Stomach (tissue), 9 donors: ENCODE results near the gene NME7. TPM values are rescaled to one million over a fixed set of nuclear protein-coding genes. Genes with fewer than 3 reads are reported as not detected.
A peak's percentile ranks its signal among the peaks of the same experiment; 100 is the strongest.

ENCODE experiments used
- DNase-seq, 2 donors: peaks; one replicate each; pipeline versions ENCODE4 v3.0.0 to v3.0.0-alpha.2; 2013 to 2019
- H3K27ac ChIP-seq, 5 donors: fragments of 200-600 bp in 4 of 5; sonication (generic) in 4 of 5; one replicate each; pipeline ENCODE4 v1.5.1; 2013 to 2019; ENCODE audit warnings: mild to moderate bottlenecking in 1 of 5, moderate library complexity in 1 of 5
- H3K27me3 ChIP-seq, 3 donors: fragments of 200-600 bp; sonication (generic); one replicate each; pipeline ENCODE4 v1.5.1; 2017 to 2019; ENCODE audit warnings: mixed run types in 1 of 3
- H3K36me3 ChIP-seq, 4 donors: fragments of 200-600 bp; sonication (generic); 1 replicate in 3 of 4; 2 replicates in 1 of 4; pipeline ENCODE4 v1.5.1; 2016 to 2019
- H3K4me1 ChIP-seq, 4 donors: fragments of 200-600 bp; sonication (generic); one replicate each; pipeline ENCODE4 v1.5.1; 2016 to 2019
- H3K4me3 ChIP-seq, 4 donors: fragments of 200-600 bp; sonication (generic) in 3 of 4; one replicate each; pipeline ENCODE4 v1.5.1; 2016 to 2019; ENCODE audit warnings: mild to moderate bottlenecking in 1 of 4
- H3K9me3 ChIP-seq, 4 donors: fragments of 200-600 bp; sonication (generic); one replicate each; pipeline ENCODE4 v1.5.1; 2016 to 2019
- POLR2AphosphoS5 ChIP-seq, 3 donors: sonication (generic); formaldehyde crosslinking; IDR thresholded peaks; one replicate each; pipeline ENCODE4 v1.6.1; 2016; ENCODE audit warnings: antibody characterized with exemption in 3 of 3
- WGBS, 5 donors: extraction: QIAGEN DNeasy Blood & Tissue Kit in 3 of 5; methylation state at CpG; one replicate each; pipeline versions ENCODE4 v1.1.5 to v1.1.7; 2013 to 2018; 5-methylcytosine and 5-hydroxymethylcytosine counted together
- intact Hi-C: fragments of 100-400 bp; cut with DNase I; formaldehyde crosslinking; loops from one replicate; pipeline ENCODE4 v1.15.1; 2023; ENCODE audit warnings: low total_unique reads
- polyA plus RNA-seq, 3 donors: library from polyadenylated mRNA; stranded (reverse); fragments of 200-250 nt; gene quantifications; one replicate each; pipeline ENCODE4 v1.2.3, GENCODE V29; 2013
- total RNA-seq, 5 donors: library from RNA; depleted of rRNA; stranded (reverse); fragments of >200 nt; gene quantifications; one replicate each; pipeline versions ENCODE4 v1.1.0 to v1.2.3, GENCODE V29; 2014 to 2016
- TF ChIP-seq, protein P1 (sequence below), 7 experiments: fragments of 450-650 bp in 4 of 7; fragments of 200-600 bp in 3 of 7; sonication (generic) in 3 of 7; IDR thresholded peaks; one replicate each; pipeline ENCODE4 v1.5.1; 2016 to 2019; ENCODE audit warnings: antibody characterized with exemption in 7 of 7, control low read depth in 2 of 7, mild to moderate bottlenecking in 1 of 7
- donor health status: healthy with polysubstance abuse.
- donor health status: Bipolar disorder and iron deficiency.
- donor health status: healthy.

NME7 gene
- total and polyA plus RNA-seq, 8 donors, result 7.6 to 44.3 (median 8.2) TPM; not detected in 1

- peak in 1 of 3 donors; percentile 16 for TF ChIP-seq POLR2AphosphoS5 (IDR thresholded peaks at IDR 0.05)
- TF ChIP-seq, protein P1, sequence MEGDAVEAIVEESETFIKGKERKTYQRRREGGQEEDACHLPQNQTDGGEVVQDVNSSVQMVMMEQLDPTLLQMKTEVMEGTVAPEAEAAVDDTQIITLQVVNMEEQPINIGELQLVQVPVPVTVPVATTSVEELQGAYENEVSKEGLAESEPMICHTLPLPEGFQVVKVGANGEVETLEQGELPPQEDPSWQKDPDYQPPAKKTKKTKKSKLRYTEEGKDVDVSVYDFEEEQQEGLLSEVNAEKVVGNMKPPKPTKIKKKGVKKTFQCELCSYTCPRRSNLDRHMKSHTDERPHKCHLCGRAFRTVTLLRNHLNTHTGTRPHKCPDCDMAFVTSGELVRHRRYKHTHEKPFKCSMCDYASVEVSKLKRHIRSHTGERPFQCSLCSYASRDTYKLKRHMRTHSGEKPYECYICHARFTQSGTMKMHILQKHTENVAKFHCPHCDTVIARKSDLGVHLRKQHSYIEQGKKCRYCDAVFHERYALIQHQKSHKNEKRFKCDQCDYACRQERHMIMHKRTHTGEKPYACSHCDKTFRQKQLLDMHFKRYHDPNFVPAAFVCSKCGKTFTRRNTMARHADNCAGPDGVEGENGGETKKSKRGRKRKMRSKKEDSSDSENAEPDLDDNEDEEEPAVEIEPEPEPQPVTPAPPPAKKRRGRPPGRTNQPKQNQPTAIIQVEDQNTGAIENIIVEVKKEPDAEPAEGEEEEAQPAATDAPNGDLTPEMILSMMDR (IDR thresholded peaks at IDR 0.05), result no peak
- H3K27ac ChIP-seq, result peak overlapping the region; percentile 48 to 98 (median 94)
These were observed 246.3 kb downstream of the NME7 start for GRCh38 chr1:169121146-169121923.

DNA sequence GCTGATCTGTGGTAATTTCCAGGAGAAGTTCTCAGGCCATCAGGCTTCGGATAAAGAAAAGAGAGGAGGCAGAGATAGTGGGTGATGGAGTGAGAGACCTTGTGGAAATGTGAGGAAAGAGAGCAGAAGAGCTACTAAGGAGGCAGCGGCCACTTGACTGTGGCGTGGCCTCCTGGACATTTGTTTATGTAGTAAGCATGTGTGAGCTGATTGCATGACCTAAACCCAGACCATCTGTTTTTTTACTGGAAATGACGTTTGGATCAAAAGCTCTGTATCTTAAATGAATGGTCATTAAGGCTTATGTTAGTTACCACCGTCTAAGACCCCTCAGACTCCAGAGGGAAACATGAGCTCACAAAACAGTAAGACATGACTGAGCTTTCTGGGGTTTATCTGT lies 247.5 kb downstream of the NME7 start:
- Histone ChIP-seq H3K36me3 (peaks cover 22 to 79% (median 40%) of the 10 kb centered on the region in 4 donors), H3K27ac (peak overlapping the region; percentile 69 to 98 (median 94))
- intact Hi-C loops, result no loop called here

More at GRCh38 chr1:169121146-169121923, 246.3 kb downstream of the NME7 start:
- intact Hi-C loops, result no loop called here
- Histone ChIP-seq H3K4me1 (peaks cover 33 to 98% (median 62%) of the 10 kb centered on the region in 4 donors), H3K27me3 (no peaks in the 10 kb centered on the region), H3K36me3 (peaks cover 31 to 81% (median 50%) of the 10 kb centered on the region in 4 donors), H3K9me3 (no peaks in the 10 kb centered on the region), H3K4me3 (no peak overlapping the region)
- DNase-seq, result no peak
- 59 to 79% (median 63%) methylated on average over 6 of the region's 6 CpGs for WGBS, 5 donors

GRCh38 chr1:169119405-169119804 lies 248.2 kb downstream of the NME7 start:
- H3K4me1 ChIP-seq, result peaks cover 46 to 99% (median 74%) of the 10 kb centered on the region in 4 donors
- TF ChIP-seq, protein P1 (IDR thresholded peaks at IDR 0.05), result no peak
- peak in 1 of 3 donors; percentile 54 for TF ChIP-seq POLR2AphosphoS5 (IDR thresholded peaks at IDR 0.05)
- peaks cover 21 to 78% (median 37%) of the 10 kb centered on the region in 4 donors for H3K36me3 ChIP-seq
- no peak for DNase-seq
- no peaks in the 10 kb centered on the region for H3K27me3 ChIP-seq
- 36 to 63% (median 45%) methylated on average over 5 of the region's 5 CpGs for WGBS, 5 donors
- no peak overlapping the region for H3K4me3 ChIP-seq
- intact Hi-C loops, result no loop called here
- H3K9me3 ChIP-seq, result no peaks in the 10 kb centered on the region
- H3K27ac ChIP-seq, result peak overlapping the region; percentile 32 to 98 (median 94)

More for the DNA sequence above, 247.5 kb downstream of the NME7 start:
- Histone ChIP-seq H3K9me3 (no peaks in the 10 kb centered on the region), H3K4me3 (no peak overlapping the region), H3K4me1 (peaks cover 44 to 98% (median 73%) of the 10 kb centered on the region in 4 donors), H3K27me3 (no peaks in the 10 kb centered on the region)
- 32 to 48% (median 43%) methylated on average over 5 of the region's 5 CpGs for WGBS, 5 donors
- TF ChIP-seq POLR2AphosphoS5 (IDR thresholded peaks at IDR 0.05), result peak in 1 of 3 donors; percentile 23
- TF ChIP-seq, protein P1 (IDR thresholded peaks at IDR 0.05), result no peak
- DNase-seq, result no peak

DNA sequence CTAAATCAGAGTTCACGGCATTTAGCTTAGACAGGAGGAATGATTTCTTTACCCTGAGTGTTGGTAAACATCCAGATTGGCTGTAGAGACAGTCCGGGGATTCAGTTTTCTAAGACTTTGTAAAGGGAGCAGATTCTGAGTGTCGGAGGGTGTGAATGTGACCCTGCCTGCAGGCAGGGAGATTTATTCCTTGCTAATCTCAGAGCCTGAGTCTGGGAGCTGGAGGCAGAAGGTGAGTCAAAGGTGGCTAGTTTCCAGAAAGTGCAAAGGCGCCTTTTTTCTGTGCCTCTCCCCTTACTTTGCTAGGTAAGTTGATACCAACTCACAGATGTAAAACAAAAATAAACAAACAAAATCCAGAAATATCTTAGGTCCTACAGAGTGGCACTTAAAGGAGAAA lies 249.4 kb downstream of the NME7 start:
- H3K36me3 ChIP-seq, result peaks cover 31 to 76% (median 43%) of the 10 kb centered on the region in 4 donors
- no peak for DNase-seq
- TF ChIP-seq, protein P1 (IDR thresholded peaks at IDR 0.05), result no peak
- H3K9me3 ChIP-seq, result no peaks in the 10 kb centered on the region
- H3K4me1 ChIP-seq, result peaks cover 52 to 99% (median 76%) of the 10 kb centered on the region in 4 donors
- WGBS, 5 donors, result 41 to 65% (median 46%) methylated on average over 4 of the region's 4 CpGs
- H3K4me3 ChIP-seq, result no peak overlapping the region
- intact Hi-C loops, result no loop called here
- peak overlapping the region in 4 of 5 donors; percentile 94 to 98 (median 95) for H3K27ac ChIP-seq
- no peaks in the 10 kb centered on the region for H3K27me3 ChIP-seq
